Measurements from ENCODE around the gene FGF3. TPM values are rescaled to one million over a fixed set of nuclear protein-coding genes. Genes with fewer than 3 reads are reported as not detected.

FGF3 gene
- total and polyA plus RNA-seq, 10 donors: not detected

DNA sequence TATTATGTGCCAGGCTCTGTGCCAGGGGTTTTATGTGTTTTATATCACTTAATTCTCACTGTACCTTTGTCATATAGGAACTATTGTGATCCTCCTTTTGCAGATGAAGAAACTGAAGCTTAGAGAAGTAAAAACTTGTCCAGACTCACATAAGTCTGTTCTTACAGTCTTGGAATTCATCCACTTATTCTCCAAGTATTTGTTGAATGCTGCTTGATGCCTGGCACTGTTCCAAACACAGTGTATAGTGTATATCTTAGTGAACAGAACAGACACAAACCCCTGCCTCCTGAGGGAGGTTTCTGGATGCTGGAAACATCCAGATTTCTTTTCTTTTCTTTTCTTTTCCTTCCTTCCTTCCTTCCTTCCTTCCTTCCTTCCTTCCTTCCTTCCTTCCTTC, 29.0 kb upstream of the FGF3 start:
- H3K27me3 ChIP-seq (replicated peaks in 1 of 7): peaks cover 0 to 53% (median 14%) of the 10 kb centered on the region in 7 donors
- H3K4me1 ChIP-seq: no peaks in the 10 kb centered on the region
- TF ChIP-seq, protein P1, sequence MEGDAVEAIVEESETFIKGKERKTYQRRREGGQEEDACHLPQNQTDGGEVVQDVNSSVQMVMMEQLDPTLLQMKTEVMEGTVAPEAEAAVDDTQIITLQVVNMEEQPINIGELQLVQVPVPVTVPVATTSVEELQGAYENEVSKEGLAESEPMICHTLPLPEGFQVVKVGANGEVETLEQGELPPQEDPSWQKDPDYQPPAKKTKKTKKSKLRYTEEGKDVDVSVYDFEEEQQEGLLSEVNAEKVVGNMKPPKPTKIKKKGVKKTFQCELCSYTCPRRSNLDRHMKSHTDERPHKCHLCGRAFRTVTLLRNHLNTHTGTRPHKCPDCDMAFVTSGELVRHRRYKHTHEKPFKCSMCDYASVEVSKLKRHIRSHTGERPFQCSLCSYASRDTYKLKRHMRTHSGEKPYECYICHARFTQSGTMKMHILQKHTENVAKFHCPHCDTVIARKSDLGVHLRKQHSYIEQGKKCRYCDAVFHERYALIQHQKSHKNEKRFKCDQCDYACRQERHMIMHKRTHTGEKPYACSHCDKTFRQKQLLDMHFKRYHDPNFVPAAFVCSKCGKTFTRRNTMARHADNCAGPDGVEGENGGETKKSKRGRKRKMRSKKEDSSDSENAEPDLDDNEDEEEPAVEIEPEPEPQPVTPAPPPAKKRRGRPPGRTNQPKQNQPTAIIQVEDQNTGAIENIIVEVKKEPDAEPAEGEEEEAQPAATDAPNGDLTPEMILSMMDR (IDR thresholded peaks at IDR 0.05 in 8 of 11, conservative IDR thresholded peaks at IDR 0.05 in 3 of 11): no peak
- TF ChIP-seq POLR2A (IDR thresholded peaks at IDR 0.05): no peak
- TF ChIP-seq POLR2AphosphoS5 (IDR thresholded peaks at IDR 0.05): no peak
- H3K27ac ChIP-seq: no peak overlapping the region
- no peak overlapping the region for H3K4me3 ChIP-seq
- H3K9me3 ChIP-seq: peaks cover 0 to 19% (median 13%) of the 10 kb centered on the region in 8 donors
- H3K36me3 ChIP-seq: no peaks in the 10 kb centered on the region
- no peak for DNase-seq
- intact Hi-C loops (cut with DNase I; ENCODE audit: low total_unique reads): no loop called here

- WGBS, 5 donors: 93 to 98% (median 95%) methylated on average over 6 of the region's 6 CpGs
- no peak for DNase-seq
- no peaks in the 10 kb centered on the region for H3K36me3 ChIP-seq
- H3K27ac ChIP-seq: no peak overlapping the region
- H3K4me1 ChIP-seq: no peaks in the 10 kb centered on the region
- peaks cover 0 to 51% (median 0%) of the 10 kb centered on the region in 7 donors for H3K27me3 ChIP-seq (replicated peaks in 1 of 7)
- H3K9me3 ChIP-seq: peaks cover 0 to 4% (median 0%) of the 10 kb centered on the region in 8 donors
- TF ChIP-seq POLR2A (IDR thresholded peaks at IDR 0.05): no peak
- TF ChIP-seq, protein P1 (IDR thresholded peaks at IDR 0.05 in 8 of 11, conservative IDR thresholded peaks at IDR 0.05 in 3 of 11): no peak
- no peak for TF ChIP-seq POLR2AphosphoS5 (IDR thresholded peaks at IDR 0.05)
- intact Hi-C loops (cut with DNase I; ENCODE audit: low total_unique reads): no loop called here
- H3K4me3 ChIP-seq: no peak overlapping the region
These were observed 25.2 kb upstream of the FGF3 start for GRCh38 chr11:69844396-69844795.

GRCh38 chr11:69843529-69843921, 24.3 kb upstream of the FGF3 start:
- TF ChIP-seq, protein P1 (IDR thresholded peaks at IDR 0.05 in 8 of 11, conservative IDR thresholded peaks at IDR 0.05 in 3 of 11): no peak
- TF ChIP-seq POLR2AphosphoS5 (IDR thresholded peaks at IDR 0.05) (no peak), POLR2A (IDR thresholded peaks at IDR 0.05) (no peak)
- intact Hi-C loops (cut with DNase I; ENCODE audit: low total_unique reads): no loop called here
- Histone ChIP-seq H3K27ac (no peak overlapping the region), H3K36me3 (no peaks in the 10 kb centered on the region), H3K27me3 (replicated peaks in 1 of 7) (peaks cover 0 to 54% (median 0%) of the 10 kb centered on the region in 7 donors), H3K4me3 (no peak overlapping the region), H3K4me1 (no peaks in the 10 kb centered on the region), H3K9me3 (no peaks in the 10 kb centered on the region)
- 19 to 45% (median 29%) methylated on average over 1 of the region's 1 CpG for WGBS, 5 donors
- no peak for DNase-seq

DNA sequence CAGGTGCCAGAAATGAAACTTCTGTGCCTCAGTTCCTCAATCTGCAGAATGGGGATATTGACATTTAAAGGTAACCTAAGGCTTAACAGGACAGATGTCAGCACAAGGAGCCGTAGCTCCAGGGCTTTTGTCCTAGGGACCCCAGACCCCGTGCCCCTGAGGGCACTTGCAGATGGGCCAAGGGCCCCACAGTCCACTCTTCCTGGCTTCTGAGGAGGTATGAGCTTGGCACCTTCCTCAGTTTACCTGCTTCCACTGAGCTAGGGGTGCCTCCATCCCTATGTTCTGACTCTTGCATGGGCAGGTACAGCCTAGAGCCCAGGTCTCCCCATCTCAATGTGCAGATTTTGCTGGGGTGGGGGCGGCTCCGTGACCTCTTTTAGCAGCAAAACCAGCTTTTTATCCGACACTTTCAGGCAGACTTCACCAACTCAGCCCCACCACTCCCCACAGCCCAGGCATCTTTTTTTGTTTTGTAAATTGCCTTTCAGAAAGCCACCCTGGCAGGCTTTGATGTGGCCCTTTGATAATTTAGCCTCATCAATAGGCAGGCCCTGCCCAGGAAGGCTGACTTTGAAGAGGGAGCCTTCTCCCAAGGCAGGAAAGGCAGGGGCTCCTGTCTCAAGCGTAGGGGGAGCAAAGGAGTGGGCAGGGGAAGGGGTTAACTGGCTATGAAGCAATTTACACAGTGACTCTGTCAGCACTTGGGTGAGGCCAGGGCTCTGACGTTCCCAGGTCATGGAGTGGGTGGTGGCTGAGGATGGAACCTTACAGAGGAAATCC, 23.7 kb upstream of the FGF3 start:
- intact Hi-C loops (cut with DNase I; ENCODE audit: low total_unique reads): no loop called here
- H3K4me1 ChIP-seq: no peaks in the 10 kb centered on the region
- 49 to 61% (median 57%) methylated on average over 6 to 7 of the region's 7 CpGs for WGBS, 5 donors
- no peak overlapping the region for H3K4me3 ChIP-seq
- DNase-seq: no peak
- H3K27me3 ChIP-seq (replicated peaks in 1 of 7): peaks cover 0 to 56% (median 0%) of the 10 kb centered on the region in 7 donors
- TF ChIP-seq POLR2AphosphoS5 (IDR thresholded peaks at IDR 0.05): no peak
- no peak for TF ChIP-seq POLR2A (IDR thresholded peaks at IDR 0.05)
- TF ChIP-seq, protein P1 (IDR thresholded peaks at IDR 0.05 in 8 of 11, conservative IDR thresholded peaks at IDR 0.05 in 3 of 11): no peak
- no peaks in the 10 kb centered on the region for H3K36me3 ChIP-seq
- H3K27ac ChIP-seq: no peak overlapping the region
- no peaks in the 10 kb centered on the region for H3K9me3 ChIP-seq

Measured in spleen (tissue), 11 donors.